ENCODE data around the gene LRRK1. TPM values are rescaled to one million over a fixed set of nuclear protein-coding genes. Genes with fewer than 3 reads are reported as not detected.

LRRK1 gene
- total and polyA plus RNA-seq, 2 of the 13 experiments (the other 11 are each of a cell fraction or from before 2014, with no cell fraction given), result 0.13 to 1.2 TPM

- peak; percentile 78 for TF ChIP-seq REPIN1 (CRISPR knock-in tag; IDR thresholded peaks at IDR 0.05; ENCODE audit: borderline replicate concordance, low read depth)
- no peak for TF ChIP-seq FOXA1 (IDR thresholded peaks at IDR 0.05)
- peak; percentile 43 for TF ChIP-seq FOXA1 (CRISPR knock-in tag; IDR thresholded peaks at IDR 0.05)
- TF ChIP-seq ZFP90 (CRISPR knock-in tag; IDR thresholded peaks at IDR 0.05; ENCODE audit: borderline replicate concordance), result 0 out of 2 replicates have a peak, but pooled peaks have one; percentile 25
- 0 out of 2 replicates have a peak, but pooled peaks have one; percentile 40 for TF ChIP-seq BRD4 (CRISPR knock-in tag; IDR thresholded peaks at IDR 0.05)
- TF ChIP-seq HDAC1 (CRISPR knock-in tag; IDR thresholded peaks at IDR 0.05), result peak; percentile 89
- no peak for TF ChIP-seq ZNF367 (CRISPR knock-in tag; IDR thresholded peaks at IDR 0.05; ENCODE audit: borderline replicate concordance)
- peak; percentile 98 for TF ChIP-seq RARA (CRISPR knock-in tag; IDR thresholded peaks at IDR 0.05)
- TF ChIP-seq ZNF609 (CRISPR knock-in tag; IDR thresholded peaks at IDR 0.05; ENCODE audit: borderline replicate concordance), result peak; percentile 81
- TF ChIP-seq HES4 (CRISPR knock-in tag; IDR thresholded peaks at IDR 0.05; ENCODE audit: borderline replicate concordance), result peak; percentile 29; the same call in 1 of the 2 replicates
- peak; percentile 14; the same call in 1 of the 2 replicates for TF ChIP-seq TCF7 (IDR thresholded peaks at IDR 0.05; ENCODE audit: low read depth)
- TF ChIP-seq ZBTB49 (CRISPR knock-in tag; IDR thresholded peaks at IDR 0.05; ENCODE audit: borderline replicate concordance), result no peak
- no peak for TF ChIP-seq LBX2 (CRISPR knock-in tag; IDR thresholded peaks at IDR 0.05; ENCODE audit: borderline replicate concordance)
- TF ChIP-seq ZNF3 (CRISPR knock-in tag; IDR thresholded peaks at IDR 0.05), result no peak
- no peak for TF ChIP-seq ZNF800 (CRISPR knock-in tag; IDR thresholded peaks at IDR 0.05)
- 0 out of 2 replicates have a peak, but pooled peaks have one; percentile 8 for TF ChIP-seq ZNF598 (CRISPR knock-in tag; IDR thresholded peaks at IDR 0.05; ENCODE audit: borderline replicate concordance)
- TF ChIP-seq ZNF580 (CRISPR knock-in tag; IDR thresholded peaks at IDR 0.05; ENCODE audit: borderline replicate concordance, low read depth), result peak; percentile 89; the same call in 1 of the 2 replicates
- TF ChIP-seq CHD4 (IDR thresholded peaks at IDR 0.05; ENCODE audit: borderline replicate concordance, low read length), result no peak
These were observed 172.2 kb downstream of the LRRK1 start (continued) for GRCh38 chr15:101091080-101092017.
